Fibroblast of the aortic adventitia (primary cell): ENCODE results near the gene GALNT12. TPM values are rescaled to one million over a fixed set of nuclear protein-coding genes. Genes with fewer than 3 reads are reported as not detected.

Source experiments
- DNase-seq: peaks from one replicate; pipeline ENCODE4 v3.0.0-alpha.2; 2010; ENCODE audit warnings: low read depth
- H3K4me3 ChIP-seq: 2 replicates; pipeline ENCODE4 v1.5.1; 2011; ENCODE audit warnings: low read depth, mild to moderate bottlenecking, control low read depth, low read length, moderate library complexity
- total RNA-seq: library from RNA; depleted of rRNA; stranded (reverse); fragments of >200 nt; gene quantifications from 2 replicates; pipeline ENCODE4 v1.2.3, GENCODE V29; 2012; ENCODE audit warnings: low replicate concordance
- TF ChIP-seq, protein P1 (sequence below): IDR thresholded peaks from 2 replicates; pipeline ENCODE4 v1.5.1; 2011; ENCODE audit warnings: mild to moderate bottlenecking, low read length, control low read depth, inconsistent platforms; ENCODE audit not compliant: insufficient read depth

The GALNT12 gene
- total RNA-seq, 1 donor, result 24.9 TPM

DNA sequence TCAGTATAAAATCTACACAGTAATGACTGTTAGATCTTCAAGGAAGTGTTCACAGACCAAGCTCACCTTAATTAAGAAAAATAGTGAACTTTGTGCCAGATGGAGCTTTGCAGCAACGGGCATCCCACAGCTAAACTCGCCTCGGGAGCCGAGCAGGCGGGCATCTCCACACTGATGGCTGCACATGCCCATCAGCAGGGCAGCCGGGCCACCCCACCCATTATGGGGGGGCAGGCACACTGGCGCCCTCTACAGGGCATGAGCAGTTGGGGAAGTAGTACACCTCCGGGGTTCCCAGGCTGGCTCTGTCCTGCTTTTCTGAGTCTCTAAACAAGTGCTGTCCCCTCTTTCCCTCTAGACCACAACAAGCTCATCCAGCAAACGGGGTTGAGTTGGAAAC lies 32.7 kb upstream of the GALNT12 start:
- TF ChIP-seq, protein P1, sequence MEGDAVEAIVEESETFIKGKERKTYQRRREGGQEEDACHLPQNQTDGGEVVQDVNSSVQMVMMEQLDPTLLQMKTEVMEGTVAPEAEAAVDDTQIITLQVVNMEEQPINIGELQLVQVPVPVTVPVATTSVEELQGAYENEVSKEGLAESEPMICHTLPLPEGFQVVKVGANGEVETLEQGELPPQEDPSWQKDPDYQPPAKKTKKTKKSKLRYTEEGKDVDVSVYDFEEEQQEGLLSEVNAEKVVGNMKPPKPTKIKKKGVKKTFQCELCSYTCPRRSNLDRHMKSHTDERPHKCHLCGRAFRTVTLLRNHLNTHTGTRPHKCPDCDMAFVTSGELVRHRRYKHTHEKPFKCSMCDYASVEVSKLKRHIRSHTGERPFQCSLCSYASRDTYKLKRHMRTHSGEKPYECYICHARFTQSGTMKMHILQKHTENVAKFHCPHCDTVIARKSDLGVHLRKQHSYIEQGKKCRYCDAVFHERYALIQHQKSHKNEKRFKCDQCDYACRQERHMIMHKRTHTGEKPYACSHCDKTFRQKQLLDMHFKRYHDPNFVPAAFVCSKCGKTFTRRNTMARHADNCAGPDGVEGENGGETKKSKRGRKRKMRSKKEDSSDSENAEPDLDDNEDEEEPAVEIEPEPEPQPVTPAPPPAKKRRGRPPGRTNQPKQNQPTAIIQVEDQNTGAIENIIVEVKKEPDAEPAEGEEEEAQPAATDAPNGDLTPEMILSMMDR, result peak; percentile 68
- no peak overlapping the region for H3K4me3 ChIP-seq
- no peak for DNase-seq

DNA sequence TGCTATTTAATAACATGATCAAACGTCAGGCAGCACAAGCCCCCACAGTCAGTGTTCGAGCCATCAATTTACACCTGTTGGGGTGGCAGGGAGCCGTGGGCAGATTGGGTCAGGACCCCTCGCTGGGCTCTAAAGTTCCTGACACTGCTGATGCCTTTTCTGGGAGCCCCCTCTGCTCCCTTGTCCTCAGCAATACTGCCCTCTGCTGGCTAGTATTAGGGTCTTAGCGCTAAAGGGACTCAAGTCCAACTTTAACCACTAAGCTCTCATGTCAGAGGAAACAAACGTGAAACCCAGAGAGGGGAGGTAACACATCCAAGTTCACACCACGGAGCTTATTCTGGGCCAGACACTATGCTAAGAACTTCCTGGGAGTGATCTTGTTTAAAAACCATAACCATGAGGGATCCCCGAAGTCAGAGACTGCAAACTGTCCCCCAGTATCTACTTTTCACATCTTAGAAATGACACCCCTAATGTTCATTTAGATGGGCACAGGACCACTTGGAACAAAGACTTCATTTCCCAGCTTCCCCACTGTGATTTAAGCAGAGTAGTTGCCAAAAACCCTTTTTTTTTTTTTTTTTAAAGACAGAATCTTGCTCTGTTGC lies 31.5 kb upstream of the GALNT12 start:
- TF ChIP-seq, protein P1, result peak; percentile 82
- H3K4me3 ChIP-seq, result no peak overlapping the region
- peak; percentile 76 for DNase-seq

DNA sequence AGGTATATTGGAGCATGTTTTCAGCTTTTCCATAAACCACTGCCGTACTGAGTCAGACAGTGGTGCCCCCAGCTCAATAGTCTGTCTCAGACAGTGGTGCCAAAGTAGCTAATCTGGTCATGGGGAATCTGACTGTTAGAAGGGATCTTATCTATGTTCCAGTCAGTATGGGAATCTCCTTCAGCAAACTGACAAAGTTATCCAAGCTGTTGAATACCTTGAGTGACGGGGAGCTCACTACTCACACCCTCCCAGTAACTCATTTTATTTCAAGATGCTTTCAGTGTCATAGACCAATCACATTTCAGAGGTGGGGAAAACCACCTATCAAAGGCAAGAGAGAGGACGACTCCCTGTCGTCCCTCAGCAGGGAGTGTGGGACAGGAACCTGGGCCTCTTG lies 29.9 kb upstream of the GALNT12 start:
- TF ChIP-seq, protein P1, result no peak
- DNase-seq, result no peak
- no peak overlapping the region for H3K4me3 ChIP-seq

DNA sequence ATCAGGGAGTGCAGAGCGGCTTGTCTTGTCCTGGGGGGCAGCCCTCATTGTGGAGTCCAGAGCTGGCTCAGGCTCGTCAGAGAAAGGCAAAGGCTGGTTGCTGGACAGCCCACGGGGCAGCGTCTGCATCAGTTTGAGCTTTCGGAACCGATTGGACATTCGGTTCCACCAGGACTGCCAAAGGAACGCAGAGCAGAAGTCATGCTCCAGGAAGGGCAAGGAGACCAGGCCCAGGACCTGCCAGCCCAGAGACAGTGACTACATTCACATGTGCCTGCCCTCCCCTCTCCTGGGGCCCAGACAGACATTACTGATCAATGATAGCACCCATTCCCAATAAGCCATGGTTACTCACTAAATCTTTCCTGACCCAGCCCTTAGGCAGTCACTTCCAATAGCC lies 29.2 kb upstream of the GALNT12 start:
- H3K4me3 ChIP-seq, result no peak overlapping the region
- no peak for DNase-seq
- TF ChIP-seq, protein P1, result no peak

DNA sequence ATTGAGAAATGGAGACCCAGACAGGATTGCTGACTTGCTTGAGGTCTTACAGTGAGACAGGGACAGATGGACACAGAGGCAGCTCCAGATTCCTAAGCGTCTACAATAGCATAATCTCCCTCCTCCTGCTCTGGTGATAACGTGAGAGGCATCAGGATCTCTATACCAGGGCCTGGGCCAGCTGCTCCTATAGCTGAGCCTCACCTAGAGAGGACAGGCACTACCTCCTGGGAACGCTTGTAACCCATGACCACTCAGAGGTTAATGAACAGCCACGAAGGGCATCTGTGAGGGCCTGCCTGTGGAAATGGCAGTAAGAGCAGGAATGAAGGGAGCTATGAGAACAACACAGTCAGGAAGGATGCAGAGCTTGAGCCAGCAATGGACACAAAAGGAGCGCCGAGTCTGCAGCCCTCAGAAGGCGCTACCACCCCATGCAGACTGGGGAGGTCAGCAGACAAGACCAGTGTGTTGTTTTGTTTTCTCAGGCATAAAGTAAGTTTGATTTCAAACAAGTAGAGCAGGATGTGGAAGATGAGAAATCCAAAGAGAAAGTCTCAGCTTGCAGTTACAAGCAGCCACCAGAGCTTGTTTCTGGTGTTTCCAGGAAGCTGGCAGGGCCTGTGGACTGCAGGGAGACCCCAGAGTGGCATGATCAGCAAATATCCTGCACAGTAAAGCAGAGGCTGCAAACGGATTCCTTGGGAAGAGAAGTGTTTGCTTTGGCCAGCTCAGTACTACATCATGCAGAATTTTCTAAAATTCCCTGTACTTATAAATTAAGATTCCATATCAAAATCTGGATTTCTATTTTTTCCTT lies 28.5 kb upstream of the GALNT12 start:
- no peak for DNase-seq
- H3K4me3 ChIP-seq, result no peak overlapping the region
- TF ChIP-seq, protein P1, result no peak

DNA sequence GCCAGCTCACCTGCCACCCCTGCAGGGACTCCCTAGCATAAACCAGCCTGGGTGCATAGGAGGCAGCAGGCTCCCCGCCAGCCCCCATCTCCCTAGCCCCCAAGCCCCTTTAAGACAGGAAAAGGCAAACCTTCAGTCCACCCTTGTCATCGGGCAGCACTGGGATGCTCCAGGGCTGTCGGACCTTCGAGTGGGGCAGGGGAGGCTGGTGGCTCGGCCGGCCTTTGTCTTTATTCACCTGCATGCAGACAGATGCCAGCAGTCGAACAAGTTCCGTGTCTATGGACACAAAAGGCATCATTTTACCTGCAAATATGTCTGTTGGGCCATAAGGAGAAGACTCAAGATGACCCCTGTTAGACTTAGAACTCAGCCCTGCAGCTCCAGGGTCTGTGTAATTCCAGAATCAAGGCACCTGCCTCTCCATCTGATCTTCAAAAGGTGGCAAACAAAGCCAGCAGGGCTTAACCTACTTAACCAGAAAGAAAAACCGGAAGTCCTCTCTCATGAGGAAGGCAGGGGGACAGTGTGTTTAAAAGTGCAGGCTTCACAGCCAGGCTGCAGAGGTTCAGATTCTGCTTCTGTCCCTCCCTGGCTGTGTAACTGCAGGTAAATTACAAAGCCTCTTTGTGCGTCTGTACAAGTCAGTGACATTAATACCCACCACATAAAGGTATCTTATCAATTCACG lies 27.3 kb upstream of the GALNT12 start:
- TF ChIP-seq, protein P1, result no peak
- no peak overlapping the region for H3K4me3 ChIP-seq
- DNase-seq, result no peak
